ENCODE results near the gene HSD17B4.
"Not testable (repeated sequence)": the region's sequence is repeated elsewhere in the genome, so short reads cannot be mapped to it uniquely, and the experiment has no call there.

Gene HSD17B4

GRCh38 chr5:119417891-119418605 is 34.2 kb upstream of the HSD17B4 start:
- intact Hi-C loops (cut with DNase I; ENCODE audit: low total_unique reads): loop anchor here (10.0 kb wide), 1 partner anchor 343 kb away; the partner anchor contains the start of gene DMXL1
- TF ChIP-seq CTCF (IDR thresholded peaks at IDR 0.05): no peak
- H3K27ac ChIP-seq: no peak overlapping the region

GRCh38 chr5:119418606-119419100 is 33.6 kb upstream of the HSD17B4 start:
- no peaks in the 10 kb centered on the region for H3K27me3 ChIP-seq

More at GRCh38 chr5:119417891-119418605, 34.2 kb upstream of the HSD17B4 start:
- Histone ChIP-seq H3K9me3 (no peaks in the 10 kb centered on the region), H3K36me3 (no peaks in the 10 kb centered on the region), H3K4me1 (peaks cover 0 to 17% (median 0%) of the 10 kb centered on the region in 4 donors), H3K4me3 (no peak overlapping the region), H3K27me3 (no peaks in the 10 kb centered on the region)
- no peak for DNase-seq

GRCh38 chr5:119420169-119420568 is 32.1 kb upstream of the HSD17B4 start:
- H3K27ac ChIP-seq: no peak overlapping the region
- DNase-seq: no peak
- no peaks in the 10 kb centered on the region for H3K9me3 ChIP-seq
- no peaks in the 10 kb centered on the region for H3K36me3 ChIP-seq
- no peak overlapping the region for H3K4me3 ChIP-seq
- no peak for TF ChIP-seq CTCF (IDR thresholded peaks at IDR 0.05)
- intact Hi-C loops (cut with DNase I; ENCODE audit: low total_unique reads): no loop called here
- H3K27me3 ChIP-seq: no peaks in the 10 kb centered on the region
- H3K4me1 ChIP-seq: peaks cover 0 to 17% (median 0%) of the 10 kb centered on the region in 4 donors

More at GRCh38 chr5:119418606-119419100, 33.6 kb upstream of the HSD17B4 start:
- intact Hi-C loops (cut with DNase I; ENCODE audit: low total_unique reads): loop anchor here (10.0 kb wide), 1 partner anchor 344 kb away; the partner anchor contains the start of gene DMXL1
- Histone ChIP-seq H3K36me3 (no peaks in the 10 kb centered on the region), H3K9me3 (no peaks in the 10 kb centered on the region), H3K27ac (no peak overlapping the region), H3K4me3 (no peak overlapping the region), H3K4me1 (peaks cover 0 to 17% (median 0%) of the 10 kb centered on the region in 4 donors)
- no peak for TF ChIP-seq CTCF (IDR thresholded peaks at IDR 0.05)
- no peak for DNase-seq

- H3K9me3 ChIP-seq: no peaks in the 10 kb centered on the region
- no peak overlapping the region for H3K27ac ChIP-seq
- intact Hi-C loops (cut with DNase I; ENCODE audit: low total_unique reads): no loop called here
- DNase-seq: no peak
- H3K36me3 ChIP-seq: no peaks in the 10 kb centered on the region
- no peaks in the 10 kb centered on the region for H3K27me3 ChIP-seq
- TF ChIP-seq CTCF (IDR thresholded peaks at IDR 0.05): no peak
- H3K4me1 ChIP-seq: peaks cover 0 to 9% (median 0%) of the 10 kb centered on the region in 4 donors
- H3K4me3 ChIP-seq: no peak overlapping the region
Measured at GRCh38 chr5:119426057-119426456, 26.2 kb upstream of the HSD17B4 start.

- no peak overlapping the region for H3K27ac ChIP-seq
Measured at GRCh38 chr5:119427060-119427459, 25.2 kb upstream of the HSD17B4 start.

GRCh38 chr5:119427596-119427995 is 24.7 kb upstream of the HSD17B4 start:
- H3K27me3 ChIP-seq; intact Hi-C loops (cut with DNase I; ENCODE audit: low total_unique reads); H3K9me3 ChIP-seq: not testable (repeated sequence)

More at GRCh38 chr5:119427060-119427459, 25.2 kb upstream of the HSD17B4 start:
- intact Hi-C loops (cut with DNase I; ENCODE audit: low total_unique reads): no loop called here
- no peak for DNase-seq
- Histone ChIP-seq H3K4me3 (no peak overlapping the region), H3K27me3 (no peaks in the 10 kb centered on the region), H3K4me1 (peaks cover 0 to 8% (median 0%) of the 10 kb centered on the region in 4 donors), H3K9me3 (no peaks in the 10 kb centered on the region), H3K36me3 (no peaks in the 10 kb centered on the region)
- no peak for TF ChIP-seq CTCF (IDR thresholded peaks at IDR 0.05)

GRCh38 chr5:119428166-119428565 is 24.1 kb upstream of the HSD17B4 start:
- intact Hi-C loops (cut with DNase I; ENCODE audit: low total_unique reads); H3K9me3 ChIP-seq; H3K27ac ChIP-seq; DNase-seq; H3K27me3 ChIP-seq; H3K36me3 ChIP-seq; H3K4me3 ChIP-seq; H3K4me1 ChIP-seq: not testable (repeated sequence)

More at GRCh38 chr5:119427596-119427995, 24.7 kb upstream of the HSD17B4 start:
- not testable (repeated sequence) for H3K4me1 ChIP-seq, H3K36me3 ChIP-seq, H3K4me3 ChIP-seq, DNase-seq, H3K27ac ChIP-seq

GRCh38 chr5:119428574-119428973 is 23.7 kb upstream of the HSD17B4 start:
- intact Hi-C loops (cut with DNase I; ENCODE audit: low total_unique reads); H3K4me3 ChIP-seq; H3K27ac ChIP-seq; H3K4me1 ChIP-seq; H3K9me3 ChIP-seq; H3K27me3 ChIP-seq; DNase-seq; H3K36me3 ChIP-seq: not testable (repeated sequence)

GRCh38 chr5:119432674-119433237 is 19.5 kb upstream of the HSD17B4 start:
- H3K4me3 ChIP-seq; DNase-seq; intact Hi-C loops (cut with DNase I; ENCODE audit: low total_unique reads); H3K27ac ChIP-seq; H3K36me3 ChIP-seq; H3K4me1 ChIP-seq; H3K9me3 ChIP-seq; H3K27me3 ChIP-seq: not testable (repeated sequence)
